SK-N-SH treated with all-trans-retinoic acid at 6 μM for 48 hours (cell line): ENCODE data around the gene DCX.

Source experiments
- ATAC-seq: fragments of 200-7000 bp; cut with Tn5 transposase; 3 replicates; pipeline ENCODE4 v1.9.1; 2020; ENCODE audit warnings: mild to moderate bottlenecking, moderate library complexity
- ARNTL ChIP-seq: fragments of 450-650 bp; formaldehyde crosslinking; IDR thresholded peaks from 2 replicates; pipeline ENCODE4 v1.5.0; 2020; ENCODE audit warnings: low read depth, mild to moderate bottlenecking, moderate library complexity, borderline replicate concordance
- BACH2 ChIP-seq: fragments of 250-450 bp; sonication (Bioruptor Pico); IDR thresholded peaks from 2 replicates; pipeline ENCODE4 v1.9.0; 2021; ENCODE audit warnings: mild to moderate bottlenecking, borderline replicate concordance
- CSDC2 ChIP-seq: fragments of 250-450 bp; sonication (Bioruptor Pico); IDR thresholded peaks from 2 replicates; pipeline ENCODE4 v1.5.0; 2020; ENCODE audit warnings: mild to moderate bottlenecking, moderate library complexity
- ESRRG ChIP-seq: fragments of 250-450 bp; sonication (Bioruptor Pico); IDR thresholded peaks from 2 replicates; pipeline ENCODE4 v1.6.1; 2021; ENCODE audit warnings: mild to moderate bottlenecking
- GLIS3 ChIP-seq: fragments of 250-450 bp; sonication (Bioruptor Pico); IDR thresholded peaks from 2 replicates; pipeline ENCODE4 v1.5.0; 2020; ENCODE audit warnings: mild to moderate bottlenecking, moderate library complexity
- ISL1 ChIP-seq: fragments of 250-450 bp; sonication (Bioruptor Pico); IDR thresholded peaks from 2 replicates; pipeline ENCODE4 v2.1.2; 2022; ENCODE audit warnings: mild to moderate bottlenecking, moderate library complexity
- OSR1 ChIP-seq: fragments of 250-450 bp; sonication (Bioruptor Pico); IDR thresholded peaks from 2 replicates; pipeline ENCODE4 v1.8.0; 2022; ENCODE audit warnings: moderate library complexity, mild to moderate bottlenecking, inconsistent platforms
- PPARA ChIP-seq: fragments of 250-450 bp; sonication (Bioruptor Pico); IDR thresholded peaks from 2 replicates; pipeline ENCODE4 v1.5.0; 2020; ENCODE audit warnings: mild to moderate bottlenecking, borderline replicate concordance
- RARB ChIP-seq: fragments of 250-450 bp; sonication (Bioruptor Pico); IDR thresholded peaks from 2 replicates; pipeline ENCODE4 v1.8.0; 2021; ENCODE audit warnings: mild to moderate bottlenecking, moderate library complexity
- SNAI2 ChIP-seq: fragments of 250-450 bp; sonication (Bioruptor Pico); IDR thresholded peaks from 2 replicates; pipeline ENCODE4 v1.5.0; 2020; ENCODE audit warnings: mild to moderate bottlenecking, moderate library complexity
- TCF4 ChIP-seq: fragments of 250-450 bp; sonication (Bioruptor Pico); IDR thresholded peaks from 2 replicates; pipeline ENCODE4 v1.8.0; 2021; ENCODE audit warnings: mild to moderate bottlenecking, moderate library complexity, borderline replicate concordance
- TOX ChIP-seq: fragments of 250-450 bp; sonication (Bioruptor Pico); IDR thresholded peaks from 2 replicates; pipeline ENCODE4 v1.8.0; 2021; ENCODE audit warnings: mild to moderate bottlenecking, moderate library complexity, borderline replicate concordance
- ZC3H10 ChIP-seq: fragments of 250-450 bp; sonication (Bioruptor Pico); IDR thresholded peaks from 2 replicates; pipeline ENCODE4 v1.5.1; 2021; ENCODE audit warnings: mild to moderate bottlenecking, moderate library complexity
- ZFP3 ChIP-seq: fragments of 250-450 bp; sonication (Bioruptor Pico); IDR thresholded peaks from 2 replicates; pipeline ENCODE4 v1.5.0; 2020; ENCODE audit warnings: mild to moderate bottlenecking, moderate library complexity
- ZFP30 ChIP-seq: fragments of 450-650 bp; formaldehyde crosslinking; IDR thresholded peaks from 2 replicates; pipeline ENCODE4 v1.5.0; 2022; ENCODE audit warnings: mild to moderate bottlenecking, moderate library complexity
- ZNF565 ChIP-seq: fragments of 450-650 bp; formaldehyde crosslinking; conservative IDR thresholded peaks from 2 replicates; pipeline ENCODE4 v1.5.0; 2020; ENCODE audit warnings: low read depth, mild to moderate bottlenecking, moderate library complexity
- ZNF8 ChIP-seq: fragments of 450-650 bp; formaldehyde crosslinking; IDR thresholded peaks from 2 replicates; pipeline ENCODE4 v1.5.0; 2020; ENCODE audit warnings: mild to moderate bottlenecking, moderate library complexity
- TF ChIP-seq, protein P1 (sequence below): fragments of 250-450 bp; sonication (Bioruptor Pico); IDR thresholded peaks from 2 replicates; pipeline ENCODE4 v1.8.0; 2020; ENCODE audit warnings: mild to moderate bottlenecking, moderate library complexity, borderline replicate concordance
- TF ChIP-seq, protein P2 (sequence below): fragments of 250-450 bp; sonication (Bioruptor Pico); IDR thresholded peaks from 2 replicates; pipeline ENCODE4 v1.5.1; 2021; ENCODE audit warnings: mild to moderate bottlenecking, moderate library complexity
- TF ChIP-seq, protein P3 (sequence below): fragments of 250-450 bp; sonication (Bioruptor Pico); IDR thresholded peaks from 2 replicates; pipeline ENCODE4 v1.5.0; 2020; ENCODE audit warnings: mild to moderate bottlenecking, moderate library complexity
- TF ChIP-seq, protein P4 (sequence below): fragments of 250-450 bp; sonication (Bioruptor Pico); IDR thresholded peaks from 2 replicates; pipeline ENCODE4 v1.8.0; 2021; ENCODE audit warnings: low read depth, mild to moderate bottlenecking, moderate library complexity, borderline replicate concordance

DCX gene

DNA sequence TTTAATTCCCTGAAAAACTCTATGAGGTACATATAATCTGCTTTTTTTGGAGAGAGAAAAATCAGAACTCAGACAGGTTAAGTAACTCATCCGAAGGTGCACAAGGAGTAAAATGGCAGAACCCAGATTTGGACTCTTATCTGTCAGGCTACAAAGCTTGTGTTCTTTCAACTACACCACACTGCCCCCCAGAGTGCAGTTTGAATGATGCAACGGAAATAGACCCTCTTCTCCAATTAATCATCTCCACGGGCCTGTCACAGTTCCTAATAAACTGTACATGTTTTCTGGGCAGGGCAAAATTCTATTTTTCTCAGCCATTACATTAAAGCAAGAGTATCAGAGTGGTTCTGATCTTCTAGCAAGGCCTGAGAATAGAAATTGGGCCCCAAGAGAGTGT, 35.3 kb upstream of the DCX start (continued):
- TF ChIP-seq, protein P1, sequence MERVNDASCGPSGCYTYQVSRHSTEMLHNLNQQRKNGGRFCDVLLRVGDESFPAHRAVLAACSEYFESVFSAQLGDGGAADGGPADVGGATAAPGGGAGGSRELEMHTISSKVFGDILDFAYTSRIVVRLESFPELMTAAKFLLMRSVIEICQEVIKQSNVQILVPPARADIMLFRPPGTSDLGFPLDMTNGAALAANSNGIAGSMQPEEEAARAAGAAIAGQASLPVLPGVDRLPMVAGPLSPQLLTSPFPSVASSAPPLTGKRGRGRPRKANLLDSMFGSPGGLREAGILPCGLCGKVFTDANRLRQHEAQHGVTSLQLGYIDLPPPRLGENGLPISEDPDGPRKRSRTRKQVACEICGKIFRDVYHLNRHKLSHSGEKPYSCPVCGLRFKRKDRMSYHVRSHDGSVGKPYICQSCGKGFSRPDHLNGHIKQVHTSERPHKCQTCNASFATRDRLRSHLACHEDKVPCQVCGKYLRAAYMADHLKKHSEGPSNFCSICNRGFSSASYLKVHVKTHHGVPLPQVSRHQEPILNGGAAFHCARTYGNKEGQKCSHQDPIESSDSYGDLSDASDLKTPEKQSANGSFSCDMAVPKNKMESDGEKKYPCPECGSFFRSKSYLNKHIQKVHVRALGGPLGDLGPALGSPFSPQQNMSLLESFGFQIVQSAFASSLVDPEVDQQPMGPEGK: no peak
- TF ChIP-seq ISL1 (CRISPR knock-in tag) (no peak), ZNF565 (CRISPR knock-in tag) (no peak), ESRRG (CRISPR knock-in tag) (no peak), ZFP3 (CRISPR knock-in tag) (no peak), ZNF8 (CRISPR knock-in tag) (no peak), GLIS3 (CRISPR knock-in tag) (no peak), OSR1 (no peak), TCF4 (CRISPR knock-in tag) (no peak), TOX (no peak)
- TF ChIP-seq, protein P2, sequence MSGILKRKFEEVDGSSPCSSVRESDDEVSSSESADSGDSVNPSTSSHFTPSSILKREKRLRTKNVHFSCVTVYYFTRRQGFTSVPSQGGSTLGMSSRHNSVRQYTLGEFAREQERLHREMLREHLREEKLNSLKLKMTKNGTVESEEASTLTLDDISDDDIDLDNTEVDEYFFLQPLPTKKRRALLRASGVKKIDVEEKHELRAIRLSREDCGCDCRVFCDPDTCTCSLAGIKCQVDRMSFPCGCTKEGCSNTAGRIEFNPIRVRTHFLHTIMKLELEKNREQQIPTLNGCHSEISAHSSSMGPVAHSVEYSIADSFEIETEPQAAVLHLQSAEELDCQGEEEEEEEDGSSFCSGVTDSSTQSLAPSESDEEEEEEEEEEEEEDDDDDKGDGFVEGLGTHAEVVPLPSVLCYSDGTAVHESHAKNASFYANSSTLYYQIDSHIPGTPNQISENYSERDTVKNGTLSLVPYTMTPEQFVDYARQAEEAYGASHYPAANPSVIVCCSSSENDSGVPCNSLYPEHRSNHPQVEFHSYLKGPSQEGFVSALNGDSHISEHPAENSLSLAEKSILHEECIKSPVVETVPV (CRISPR knock-in tag): no peak

DNA sequence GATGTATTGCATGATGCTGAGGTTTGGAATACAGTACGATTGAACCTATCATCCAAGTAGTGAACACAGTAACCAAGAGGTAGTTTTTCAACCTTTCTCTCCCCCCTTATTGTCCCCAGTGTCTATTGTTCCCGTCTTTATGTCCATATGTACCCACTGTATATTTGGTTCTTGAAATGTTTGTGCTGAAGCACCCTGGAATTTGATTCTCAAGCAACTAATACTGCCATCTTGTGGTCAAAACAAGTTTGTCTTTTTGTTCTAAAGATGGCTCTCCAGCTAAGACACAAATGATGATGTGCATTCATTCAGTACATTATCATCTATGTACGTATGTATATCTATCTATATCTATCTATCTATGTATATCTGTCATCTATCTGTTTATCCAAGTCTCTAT, 33.5 kb upstream of the DCX start:
- peak; percentile 77 for ATAC-seq
- TF ChIP-seq GLIS3 (CRISPR knock-in tag) (no peak), ZC3H10 (CRISPR knock-in tag) (no peak), PPARA (CRISPR knock-in tag) (no peak)

DNA sequence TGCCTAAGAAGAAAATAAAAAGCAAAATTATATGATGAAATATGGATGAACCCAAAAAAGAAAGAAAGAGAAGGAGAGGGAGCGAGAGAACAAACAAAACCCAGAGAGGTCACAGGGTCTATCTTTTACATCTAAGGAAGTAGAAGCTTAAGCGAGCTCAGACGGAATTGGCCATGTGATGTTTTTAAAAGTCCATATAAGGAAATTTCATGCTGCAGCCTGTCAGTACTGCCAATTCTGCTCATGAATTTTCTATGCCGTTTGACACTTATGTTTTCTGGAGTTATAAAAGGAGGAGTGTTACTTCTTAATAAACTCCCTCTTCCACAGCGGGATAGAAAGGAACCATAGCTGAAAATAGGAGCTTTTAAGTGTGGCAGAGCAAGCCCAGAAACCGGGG, 32.9 kb upstream of the DCX start:
- TF ChIP-seq ZC3H10 (CRISPR knock-in tag) (no peak), ZFP3 (CRISPR knock-in tag) (no peak), TCF4 (CRISPR knock-in tag) (no peak), PPARA (CRISPR knock-in tag) (no peak), ZNF565 (CRISPR knock-in tag) (no peak), ARNTL (CRISPR knock-in tag) (no peak), RARB (CRISPR knock-in tag) (no peak), ZNF8 (CRISPR knock-in tag) (no peak), ZFP30 (CRISPR knock-in tag) (no peak), CSDC2 (no peak), ISL1 (CRISPR knock-in tag) (no peak), SNAI2 (CRISPR knock-in tag) (no peak), ESRRG (CRISPR knock-in tag) (no peak)
- TF ChIP-seq, protein P3, sequence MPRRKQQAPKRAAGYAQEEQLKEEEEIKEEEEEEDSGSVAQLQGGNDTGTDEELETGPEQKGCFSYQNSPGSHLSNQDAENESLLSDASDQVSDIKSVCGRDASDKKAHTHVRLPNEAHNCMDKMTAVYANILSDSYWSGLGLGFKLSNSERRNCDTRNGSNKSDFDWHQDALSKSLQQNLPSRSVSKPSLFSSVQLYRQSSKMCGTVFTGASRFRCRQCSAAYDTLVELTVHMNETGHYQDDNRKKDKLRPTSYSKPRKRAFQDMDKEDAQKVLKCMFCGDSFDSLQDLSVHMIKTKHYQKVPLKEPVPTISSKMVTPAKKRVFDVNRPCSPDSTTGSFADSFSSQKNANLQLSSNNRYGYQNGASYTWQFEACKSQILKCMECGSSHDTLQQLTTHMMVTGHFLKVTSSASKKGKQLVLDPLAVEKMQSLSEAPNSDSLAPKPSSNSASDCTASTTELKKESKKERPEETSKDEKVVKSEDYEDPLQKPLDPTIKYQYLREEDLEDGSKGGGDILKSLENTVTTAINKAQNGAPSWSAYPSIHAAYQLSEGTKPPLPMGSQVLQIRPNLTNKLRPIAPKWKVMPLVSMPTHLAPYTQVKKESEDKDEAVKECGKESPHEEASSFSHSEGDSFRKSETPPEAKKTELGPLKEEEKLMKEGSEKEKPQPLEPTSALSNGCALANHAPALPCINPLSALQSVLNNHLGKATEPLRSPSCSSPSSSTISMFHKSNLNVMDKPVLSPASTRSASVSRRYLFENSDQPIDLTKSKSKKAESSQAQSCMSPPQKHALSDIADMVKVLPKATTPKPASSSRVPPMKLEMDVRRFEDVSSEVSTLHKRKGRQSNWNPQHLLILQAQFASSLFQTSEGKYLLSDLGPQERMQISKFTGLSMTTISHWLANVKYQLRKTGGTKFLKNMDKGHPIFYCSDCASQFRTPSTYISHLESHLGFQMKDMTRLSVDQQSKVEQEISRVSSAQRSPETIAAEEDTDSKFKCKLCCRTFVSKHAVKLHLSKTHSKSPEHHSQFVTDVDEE: no peak
- TF ChIP-seq, protein P2 (CRISPR knock-in tag): no peak
- TF ChIP-seq, all 23 proteins: peak for 0

DNA sequence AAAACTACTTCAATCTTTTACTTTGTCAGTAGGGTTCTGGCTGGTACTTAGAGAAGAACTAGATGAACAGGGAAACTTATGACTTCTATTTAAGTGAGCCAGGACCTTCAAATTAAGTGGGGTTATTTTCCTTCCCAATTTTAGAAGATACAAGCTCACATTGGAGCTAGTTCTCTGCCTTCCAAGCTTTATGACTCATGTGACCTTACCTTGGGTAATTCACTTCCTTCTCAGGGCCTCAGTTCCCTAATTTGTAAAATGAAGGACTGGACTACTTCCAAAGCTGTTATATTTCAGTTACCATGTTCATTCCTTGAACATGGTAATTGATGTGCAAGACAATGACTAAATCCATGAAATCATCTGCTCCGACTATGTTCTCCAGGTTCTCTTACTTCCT, 32.0 kb upstream of the DCX start:
- ATAC-seq: no peak
- no peak for TF ChIP-seq CSDC2
- TF ChIP-seq, protein P3: no peak
- no peak for TF ChIP-seq GLIS3 (CRISPR knock-in tag)
- TF ChIP-seq BACH2 (CRISPR knock-in tag): no peak
- TF ChIP-seq, protein P1: no peak
- no peak for TF ChIP-seq TCF4 (CRISPR knock-in tag)
- TF ChIP-seq PPARA (CRISPR knock-in tag): no peak
- TF ChIP-seq ZFP3 (CRISPR knock-in tag): no peak
- no peak for TF ChIP-seq ZNF565 (CRISPR knock-in tag)
- TF ChIP-seq, protein P4, sequence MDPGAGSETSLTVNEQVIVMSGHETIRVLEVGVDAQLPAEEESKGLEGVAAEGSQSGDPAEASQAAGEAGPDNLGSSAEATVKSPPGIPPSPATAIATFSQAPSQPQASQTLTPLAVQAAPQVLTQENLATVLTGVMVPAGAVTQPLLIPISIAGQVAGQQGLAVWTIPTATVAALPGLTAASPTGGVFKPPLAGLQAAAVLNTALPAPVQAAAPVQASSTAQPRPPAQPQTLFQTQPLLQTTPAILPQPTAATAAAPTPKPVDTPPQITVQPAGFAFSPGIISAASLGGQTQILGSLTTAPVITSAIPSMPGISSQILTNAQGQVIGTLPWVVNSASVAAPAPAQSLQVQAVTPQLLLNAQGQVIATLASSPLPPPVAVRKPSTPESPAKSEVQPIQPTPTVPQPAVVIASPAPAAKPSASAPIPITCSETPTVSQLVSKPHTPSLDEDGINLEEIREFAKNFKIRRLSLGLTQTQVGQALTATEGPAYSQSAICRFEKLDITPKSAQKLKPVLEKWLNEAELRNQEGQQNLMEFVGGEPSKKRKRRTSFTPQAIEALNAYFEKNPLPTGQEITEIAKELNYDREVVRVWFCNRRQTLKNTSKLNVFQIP: no peak

More for the DNA sequence above, 32.9 kb upstream of the DCX start:
- no peak for ATAC-seq
